ENCODE measurements around the gene PROKR1. TPM values are rescaled to one million over a fixed set of nuclear protein-coding genes. Genes with fewer than 3 reads are reported as not detected.

Gene PROKR1
- total RNA-seq, 1 experiment from 2014 or later, result not detected

DNA sequence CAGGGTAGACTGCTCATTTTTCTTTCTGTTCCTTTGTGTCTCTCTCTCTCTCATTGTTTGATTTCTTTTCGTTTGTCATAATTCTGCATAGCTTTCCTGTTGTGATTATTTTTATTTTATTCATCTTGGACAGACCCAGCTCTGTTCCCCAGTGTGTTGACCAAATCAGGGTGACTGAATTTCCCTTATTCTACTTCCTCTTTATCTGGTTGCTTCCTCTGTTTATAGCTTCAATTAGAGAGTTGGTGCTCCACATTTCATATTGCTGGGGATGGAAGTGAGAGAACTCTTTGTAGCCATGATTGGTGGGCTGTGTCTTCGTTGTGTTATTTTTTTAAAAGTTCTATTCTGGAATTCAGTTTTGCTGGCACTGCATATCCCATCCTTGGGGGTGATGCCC is 19.1 kb downstream of the PROKR1 start:
- CTCF ChIA-PET, result no interaction called here
- intact Hi-C loops (cut with micrococcal nuclease; ENCODE audit: unreplicated experiment), result no loop called here
- DNase-seq, result no peak
- Mint-ChIP-seq H3K9me3 (ENCODE audit: low read depth, unreplicated experiment) (no peaks in the 10 kb centered on the region), H3K27me3 (ENCODE audit: unreplicated experiment) (peaks cover 65% of the 10 kb centered on the region), H3K27ac (ENCODE audit: unreplicated experiment) (no peak overlapping the region), H3K4me3 (ENCODE audit: low read depth, unreplicated experiment) (no peak overlapping the region), H3K4me1 (ENCODE audit: low read depth, unreplicated experiment) (no peaks in the 10 kb centered on the region), H3K36me3 (ENCODE audit: insufficient read depth, unreplicated experiment) (no peaks in the 10 kb centered on the region)
- no TSS peak for BruUV-seq (replicated peaks)
- TF ChIP-seq, protein P1, sequence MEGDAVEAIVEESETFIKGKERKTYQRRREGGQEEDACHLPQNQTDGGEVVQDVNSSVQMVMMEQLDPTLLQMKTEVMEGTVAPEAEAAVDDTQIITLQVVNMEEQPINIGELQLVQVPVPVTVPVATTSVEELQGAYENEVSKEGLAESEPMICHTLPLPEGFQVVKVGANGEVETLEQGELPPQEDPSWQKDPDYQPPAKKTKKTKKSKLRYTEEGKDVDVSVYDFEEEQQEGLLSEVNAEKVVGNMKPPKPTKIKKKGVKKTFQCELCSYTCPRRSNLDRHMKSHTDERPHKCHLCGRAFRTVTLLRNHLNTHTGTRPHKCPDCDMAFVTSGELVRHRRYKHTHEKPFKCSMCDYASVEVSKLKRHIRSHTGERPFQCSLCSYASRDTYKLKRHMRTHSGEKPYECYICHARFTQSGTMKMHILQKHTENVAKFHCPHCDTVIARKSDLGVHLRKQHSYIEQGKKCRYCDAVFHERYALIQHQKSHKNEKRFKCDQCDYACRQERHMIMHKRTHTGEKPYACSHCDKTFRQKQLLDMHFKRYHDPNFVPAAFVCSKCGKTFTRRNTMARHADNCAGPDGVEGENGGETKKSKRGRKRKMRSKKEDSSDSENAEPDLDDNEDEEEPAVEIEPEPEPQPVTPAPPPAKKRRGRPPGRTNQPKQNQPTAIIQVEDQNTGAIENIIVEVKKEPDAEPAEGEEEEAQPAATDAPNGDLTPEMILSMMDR (IDR thresholded peaks at IDR 0.05; ENCODE audit: unreplicated experiment), result no peak

DNA sequence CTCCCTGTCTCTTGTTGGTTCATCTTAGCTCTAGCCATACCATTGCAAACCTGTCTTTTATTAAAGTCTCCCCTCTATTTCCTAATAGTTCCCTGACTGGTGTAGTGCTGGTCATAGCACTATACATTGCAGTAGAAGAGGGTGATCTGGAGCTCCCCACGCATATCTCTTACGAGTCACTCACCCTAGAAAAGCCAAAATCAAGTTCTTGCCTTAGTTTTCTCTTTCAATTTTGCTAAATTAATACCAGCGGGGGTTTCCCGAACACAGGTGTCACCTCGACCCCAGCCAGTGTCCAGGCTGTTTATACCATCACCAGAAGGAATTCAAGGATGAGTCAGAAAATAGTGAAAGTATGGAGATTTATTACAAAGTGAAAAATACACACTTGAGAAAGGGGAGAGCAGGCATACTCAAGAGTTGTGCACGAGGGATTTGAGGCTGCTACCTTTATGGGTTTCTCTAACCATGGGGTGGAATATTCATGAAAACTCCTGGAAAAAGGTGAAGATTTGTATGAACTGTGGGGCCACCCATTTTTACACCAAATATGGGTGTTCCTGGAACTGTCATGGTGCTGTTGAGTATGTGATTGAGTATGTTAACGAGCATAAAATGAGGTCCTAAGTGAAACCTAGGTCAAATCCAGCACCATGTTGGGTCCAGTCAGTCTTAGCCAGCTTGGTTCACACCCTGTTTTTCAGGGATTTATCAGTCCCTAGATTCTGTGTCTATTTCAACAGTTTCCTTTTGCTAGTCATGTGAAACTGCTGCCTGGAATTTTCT is 20.2 kb downstream of the PROKR1 start:
- no TSS peak for BruUV-seq (replicated peaks)
- CTCF ChIA-PET, result no interaction called here

DNA sequence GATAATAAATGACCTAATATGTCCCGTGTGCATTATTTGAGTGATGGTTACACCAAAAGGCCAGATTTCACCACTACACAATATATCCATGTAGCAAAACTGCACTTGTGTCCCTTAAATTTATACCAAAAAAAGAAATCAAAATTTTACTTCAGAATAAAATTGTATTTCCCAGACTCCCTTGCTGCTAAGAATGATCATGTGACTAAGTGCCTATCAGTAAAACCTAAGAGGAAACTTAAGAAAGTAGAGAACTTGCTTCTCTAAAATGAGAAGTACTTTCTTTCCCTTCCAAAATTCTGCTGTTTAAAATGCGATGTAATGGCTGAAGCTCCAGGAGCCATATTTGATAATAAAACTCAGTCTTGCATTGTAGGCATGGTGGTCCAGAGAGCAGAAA is 24.0 kb downstream of the PROKR1 start:
- CTCF ChIA-PET, result no interaction called here

More for the DNA sequence above, 20.2 kb downstream of the PROKR1 start:
- Mint-ChIP-seq H3K27me3 (ENCODE audit: unreplicated experiment) (peaks cover 55% of the 10 kb centered on the region), H3K4me3 (ENCODE audit: low read depth, unreplicated experiment) (no peak overlapping the region), H3K4me1 (ENCODE audit: low read depth, unreplicated experiment) (no peaks in the 10 kb centered on the region), H3K27ac (ENCODE audit: unreplicated experiment) (no peak overlapping the region), H3K36me3 (ENCODE audit: insufficient read depth, unreplicated experiment) (no peaks in the 10 kb centered on the region), H3K9me3 (ENCODE audit: low read depth, unreplicated experiment) (no peaks in the 10 kb centered on the region)
- intact Hi-C loops (cut with micrococcal nuclease; ENCODE audit: unreplicated experiment), result no loop called here
- no peak for DNase-seq
- TF ChIP-seq, protein P1 (IDR thresholded peaks at IDR 0.05; ENCODE audit: unreplicated experiment), result no peak

DNA sequence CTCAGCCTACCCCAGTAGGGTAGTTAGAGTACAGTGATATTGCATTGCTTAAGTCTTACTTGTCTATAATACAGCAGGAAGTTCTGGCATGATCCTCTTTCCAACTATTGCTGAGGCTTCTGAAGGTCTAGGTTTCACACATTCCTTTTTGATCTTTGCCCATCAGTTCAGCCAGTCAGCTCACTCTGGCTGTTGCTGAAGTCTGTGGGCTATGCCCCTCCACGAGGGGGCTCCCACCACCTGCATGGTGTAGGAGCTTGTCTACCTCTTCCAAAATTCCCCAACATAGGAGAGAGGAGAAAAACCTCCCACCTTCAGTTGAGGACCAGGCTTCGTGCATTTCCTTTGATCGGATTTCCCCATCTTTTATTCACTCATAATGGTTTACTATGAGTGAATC is 26.3 kb downstream of the PROKR1 start:
- CTCF ChIA-PET, result no interaction called here
- intact Hi-C loops (cut with micrococcal nuclease; ENCODE audit: unreplicated experiment), result no loop called here
- no peak overlapping the region for H3K4me3 Mint-ChIP-seq (ENCODE audit: low read depth, unreplicated experiment)
- no TSS peak for BruUV-seq (replicated peaks)
- DNase-seq, result no peak
- H3K36me3 Mint-ChIP-seq (ENCODE audit: insufficient read depth, unreplicated experiment), result peaks cover under 1% of the 10 kb centered on the region
- no peak overlapping the region for H3K27ac Mint-ChIP-seq (ENCODE audit: unreplicated experiment)
- H3K4me1 Mint-ChIP-seq (ENCODE audit: low read depth, unreplicated experiment), result no peaks in the 10 kb centered on the region
- TF ChIP-seq, protein P1 (IDR thresholded peaks at IDR 0.05; ENCODE audit: unreplicated experiment), result no peak
- peaks cover 50% of the 10 kb centered on the region for H3K27me3 Mint-ChIP-seq (ENCODE audit: unreplicated experiment)
- H3K9me3 Mint-ChIP-seq (ENCODE audit: low read depth, unreplicated experiment), result no peaks in the 10 kb centered on the region

More for the DNA sequence above, 24.0 kb downstream of the PROKR1 start:
- TF ChIP-seq, protein P1 (IDR thresholded peaks at IDR 0.05; ENCODE audit: unreplicated experiment), result no peak
- intact Hi-C loops (cut with micrococcal nuclease; ENCODE audit: unreplicated experiment), result no loop called here
- DNase-seq, result no peak
- Mint-ChIP-seq H3K9me3 (ENCODE audit: low read depth, unreplicated experiment) (no peaks in the 10 kb centered on the region), H3K4me1 (ENCODE audit: low read depth, unreplicated experiment) (no peaks in the 10 kb centered on the region), H3K36me3 (ENCODE audit: insufficient read depth, unreplicated experiment) (no peaks in the 10 kb centered on the region), H3K27ac (ENCODE audit: unreplicated experiment) (no peak overlapping the region), H3K4me3 (ENCODE audit: low read depth, unreplicated experiment) (no peak overlapping the region), H3K27me3 (ENCODE audit: unreplicated experiment) (peaks cover 50% of the 10 kb centered on the region)
- BruUV-seq (replicated peaks), result no TSS peak
